Panc1 (cell line): ENCODE results near the gene YBX3. TPM values are rescaled to one million over a fixed set of nuclear protein-coding genes. Genes with fewer than 3 reads are reported as not detected.

Source experiments
- ATAC-seq: fragments of 200-7000 bp; cut with Tn5 transposase; 2 replicates; pipeline ENCODE4 v1.9.1; 2020; ENCODE audit warnings: mild to moderate bottlenecking, moderate library complexity
- BruUV-seq: library from RNA; stranded (reverse); fragments of 400-500 nt; replicated peaks from 2 replicates; lab custom pipeline; 2021; lab: Mats Ljungman, UMichigan
- CTCF ChIA-PET: fragments of 300-600 bp; sonication (Branson Sonifier 250); formaldehyde crosslinking; loops from one replicate; lab custom pipeline; 2022; ENCODE audit warnings: antibody characterized with exemption; lab: Charles Lee
- POLR2A ChIA-PET: fragments of 300-600 bp; sonication (Branson Sonifier 250); formaldehyde crosslinking; loops from one replicate; lab custom pipeline; 2022; ENCODE audit warnings: antibody characterized with exemption; lab: Charles Lee
- DNase-seq: peaks from one replicate; pipeline ENCODE4 v3.0.0-alpha.2; 2010; ENCODE audit warnings: low read depth, low spot score
- H3K27ac ChIP-seq: 2 replicates; pipeline ENCODE4 v1.5.1; 2011; ENCODE audit warnings: mild to moderate bottlenecking, low read length, inconsistent platforms
- H3K27me3 ChIP-seq: fragments of 200-500 bp; sonication (Bioruptor generic); 2 replicates; pipeline ENCODE4 v1.6.0; 2014; ENCODE audit warnings: low read length, inconsistent platforms; ENCODE audit not compliant: control insufficient read depth, insufficient read depth
- H3K36me3 ChIP-seq: fragments of 200-500 bp; sonication (Bioruptor generic); 2 replicates; pipeline ENCODE4 v1.5.1; 2014; ENCODE audit warnings: inconsistent platforms, mild to moderate bottlenecking, low read length, moderate library complexity; ENCODE audit not compliant: control insufficient read depth, insufficient read depth
- H3K4me1 ChIP-seq: 2 replicates; pipeline ENCODE4 v1.5.1; 2011; ENCODE audit warnings: inconsistent platforms, mild to moderate bottlenecking, low read length, moderate library complexity; ENCODE audit not compliant: control insufficient read depth, insufficient read depth
- H3K4me3 ChIP-seq, 2 experiments: 2 replicates each; pipeline ENCODE4 v1.5.1; 2011 to 2012; ENCODE audit warnings: low read depth in 2 of 2, low read length in 2 of 2, mild to moderate bottlenecking in 2 of 2, inconsistent platforms in 1 of 2, moderate library complexity in 1 of 2
- H3K9me3 ChIP-seq: fragments of 200-500 bp; sonication (Bioruptor generic); 2 replicates; pipeline ENCODE4 v1.5.1; 2014; ENCODE audit warnings: low read depth, mild to moderate bottlenecking, inconsistent platforms, low read length, moderate library complexity; ENCODE audit not compliant: control insufficient read depth, insufficient read depth
- POLR2AphosphoS5 ChIP-seq: IDR thresholded peaks from 2 replicates; pipeline ENCODE4 v1.6.1; 2012; ENCODE audit warnings: mild to moderate bottlenecking, low read depth, low read length, moderate library complexity
- REST ChIP-seq, 2 experiments: IDR thresholded peaks; 2 replicates each; pipeline ENCODE4 v1.6.1; 2011 to 2012; ENCODE audit warnings: low read depth in 2 of 2, control low read depth in 1 of 2, low read length in 1 of 2, mild to moderate bottlenecking in 1 of 2, moderate library complexity in 1 of 2; ENCODE audit not compliant: insufficient read depth in 1 of 2
- SIN3A ChIP-seq: IDR thresholded peaks from 2 replicates; pipeline ENCODE4 v1.6.1; 2012; ENCODE audit warnings: low read depth, mild to moderate bottlenecking, low read length, moderate library complexity, borderline replicate concordance; ENCODE audit not compliant: insufficient read depth
- TCF7L2 ChIP-seq: IDR thresholded peaks from 2 replicates; pipeline ENCODE4 v1.6.1; 2011; ENCODE audit warnings: mild to moderate bottlenecking, low read depth, low read length, inconsistent platforms
- in situ Hi-C: cut with HindIII; loops from 2 replicates; pipeline ENCODE4 v1.10.0; 2016; ENCODE audit warnings: low sequenced_read_pairs, low pct_unique_long_range_greater_than_20kb
- intact Hi-C: fragments of 100-400 bp; cut with micrococcal nuclease; formaldehyde crosslinking; loops from one replicate; pipeline ENCODE4 v1.10.0; 2022; ENCODE audit not compliant: unreplicated experiment
- total RNA-seq: library from RNA; stranded (reverse); gene quantifications from one replicate; pipeline ENCODE4 v1.2.1, GENCODE V29; 2021; ENCODE audit not compliant: unreplicated experiment
- TF ChIP-seq, protein P1 (sequence below): fragments of 450-650 bp; IDR thresholded peaks from 2 replicates; pipeline ENCODE4 v1.5.1; 2017; ENCODE audit warnings: mild to moderate bottlenecking

Gene YBX3
- total RNA-seq, 1 experiment from 2014 or later: 155 TPM

- no peak for TF ChIP-seq TCF7L2
- no peak for TF ChIP-seq REST (IDR thresholded peaks at IDR 0.05; ENCODE audit: insufficient read depth in 1 of 2, low read depth in 2 of 2, low read length in 1 of 2)
- TF ChIP-seq, protein P1, sequence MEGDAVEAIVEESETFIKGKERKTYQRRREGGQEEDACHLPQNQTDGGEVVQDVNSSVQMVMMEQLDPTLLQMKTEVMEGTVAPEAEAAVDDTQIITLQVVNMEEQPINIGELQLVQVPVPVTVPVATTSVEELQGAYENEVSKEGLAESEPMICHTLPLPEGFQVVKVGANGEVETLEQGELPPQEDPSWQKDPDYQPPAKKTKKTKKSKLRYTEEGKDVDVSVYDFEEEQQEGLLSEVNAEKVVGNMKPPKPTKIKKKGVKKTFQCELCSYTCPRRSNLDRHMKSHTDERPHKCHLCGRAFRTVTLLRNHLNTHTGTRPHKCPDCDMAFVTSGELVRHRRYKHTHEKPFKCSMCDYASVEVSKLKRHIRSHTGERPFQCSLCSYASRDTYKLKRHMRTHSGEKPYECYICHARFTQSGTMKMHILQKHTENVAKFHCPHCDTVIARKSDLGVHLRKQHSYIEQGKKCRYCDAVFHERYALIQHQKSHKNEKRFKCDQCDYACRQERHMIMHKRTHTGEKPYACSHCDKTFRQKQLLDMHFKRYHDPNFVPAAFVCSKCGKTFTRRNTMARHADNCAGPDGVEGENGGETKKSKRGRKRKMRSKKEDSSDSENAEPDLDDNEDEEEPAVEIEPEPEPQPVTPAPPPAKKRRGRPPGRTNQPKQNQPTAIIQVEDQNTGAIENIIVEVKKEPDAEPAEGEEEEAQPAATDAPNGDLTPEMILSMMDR: no peak
- TF ChIP-seq POLR2AphosphoS5: no peak
- TF ChIP-seq SIN3A: no peak
- Histone ChIP-seq H3K4me3 (no peak overlapping the region), H3K9me3 (no peaks in the 10 kb centered on the region), H3K27me3 (no peaks in the 10 kb centered on the region), H3K36me3 (peaks cover 25% of the 10 kb centered on the region), H3K4me1 (no peaks in the 10 kb centered on the region), H3K27ac (no peak overlapping the region)
- intact Hi-C loops (no loop called here), in situ Hi-C loops (no loop called here)
- CTCF ChIA-PET: no interaction called here
- ATAC-seq (no peak), DNase-seq (no peak)
- BruUV-seq: no TSS peak
- POLR2A ChIA-PET: no interaction called here
Observed at GRCh38 chr12:10705655-10706054, 17.5 kb downstream of the YBX3 start.

GRCh38 chr12:10701843-10702242 lies 21.3 kb downstream of the YBX3 start:
- no peaks in the 10 kb centered on the region for H3K9me3 ChIP-seq
- in situ Hi-C loops (no loop called here), intact Hi-C loops (no loop called here)
- ChIA-PET CTCF (no interaction called here), POLR2A (no interaction called here)
- ATAC-seq: no peak
- no peak overlapping the region for H3K4me3 ChIP-seq
- no peaks in the 10 kb centered on the region for H3K27me3 ChIP-seq
- no peaks in the 10 kb centered on the region for H3K4me1 ChIP-seq
- no peak overlapping the region for H3K27ac ChIP-seq
- H3K36me3 ChIP-seq: peaks cover 46% of the 10 kb centered on the region; the same call in 1 of the 2 replicates
- DNase-seq: no peak
- BruUV-seq: no TSS peak
- no peak for TF ChIP-seq POLR2AphosphoS5
- TF ChIP-seq TCF7L2: no peak
- no peak for TF ChIP-seq SIN3A
- TF ChIP-seq REST (IDR thresholded peaks at IDR 0.05; ENCODE audit: insufficient read depth in 1 of 2, low read depth in 2 of 2, low read length in 1 of 2): no peak
- TF ChIP-seq, protein P1: no peak
